H9 (cell line): Measurements from ENCODE around the gene SNX4. TPM values are rescaled to one million over a fixed set of nuclear protein-coding genes. Genes with fewer than 3 reads are reported as not detected.
"Not testable (repeated sequence)": the region's sequence is repeated elsewhere in the genome, so short reads cannot be mapped to it uniquely, and the experiment has no call there.

Experiments used
- DNase-seq: peaks from one replicate; pipeline ENCODE4 v3.0.0-alpha.2; 2017
- H2AFZ ChIP-seq: one replicate; pipeline ENCODE4 v1.6.1; 2013; ENCODE audit warnings: mild to moderate bottlenecking, low read length, control low read depth, moderate library complexity
- H2AK5ac ChIP-seq: 2 replicates; pipeline ENCODE4 v1.6.1; 2013; ENCODE audit warnings: low read length, control low read depth, mixed read lengths; ENCODE audit not compliant: insufficient read length
- H2BK120ac ChIP-seq: one replicate; pipeline ENCODE4 v1.6.1; 2013; ENCODE audit warnings: low read depth, mild to moderate bottlenecking, low read length, control low read depth, inconsistent platforms; ENCODE audit not compliant: poor library complexity, severe bottlenecking
- H2BK12ac ChIP-seq: 2 replicates; pipeline ENCODE4 v1.6.1; 2013; ENCODE audit warnings: low read length, control low read depth, mixed read lengths, low read depth; ENCODE audit not compliant: insufficient read length
- H2BK15ac ChIP-seq: 2 replicates; pipeline ENCODE4 v1.6.1; 2013; ENCODE audit warnings: low read depth, low read length, control low read depth
- H2BK20ac ChIP-seq: one replicate; pipeline ENCODE4 v1.6.1; 2013; ENCODE audit warnings: low read depth, mild to moderate bottlenecking, low read length, control low read depth, inconsistent platforms; ENCODE audit not compliant: poor library complexity, severe bottlenecking
- H2BK5ac ChIP-seq: 2 replicates; pipeline ENCODE4 v1.6.1; 2013; ENCODE audit warnings: low read length, control low read depth, mixed read lengths; ENCODE audit not compliant: insufficient read length
- H3K14ac ChIP-seq: 2 replicates; pipeline ENCODE4 v1.6.1; 2013; ENCODE audit warnings: low read length, control low read depth; ENCODE audit not compliant: insufficient read depth
- H3K18ac ChIP-seq: 2 replicates; pipeline ENCODE4 v1.6.1; 2013; ENCODE audit warnings: low read depth, mild to moderate bottlenecking, mixed read lengths, low read length, control low read depth; ENCODE audit not compliant: insufficient read length
- H3K23ac ChIP-seq: 2 replicates; pipeline ENCODE4 v1.6.1; 2013; ENCODE audit warnings: low read length, control low read depth, mixed read lengths, low read depth; ENCODE audit not compliant: insufficient read length
- H3K23me2 ChIP-seq: 2 replicates; pipeline ENCODE4 v1.6.1; 2013; ENCODE audit warnings: low read depth, mild to moderate bottlenecking, mixed read lengths, low read length, control low read depth; ENCODE audit not compliant: insufficient read length, poor library complexity, severe bottlenecking
- H3K27ac ChIP-seq: 2 replicates; pipeline ENCODE4 v1.5.1; 2013; ENCODE audit warnings: low read length, control low read depth, mixed read lengths, low read depth; ENCODE audit not compliant: insufficient read length
- H3K27me3 ChIP-seq: 2 replicates; pipeline ENCODE4 v1.6.1; 2013; ENCODE audit warnings: low read length, control low read depth, inconsistent platforms; ENCODE audit not compliant: insufficient read depth
- H3K4ac ChIP-seq: 2 replicates; pipeline ENCODE4 v1.6.1; 2013; ENCODE audit warnings: low read depth, mild to moderate bottlenecking, control low read depth, inconsistent platforms, low read length, moderate library complexity
- H3K4me1 ChIP-seq: 2 replicates; pipeline ENCODE4 v1.6.1; 2013; ENCODE audit warnings: low read length, control low read depth, inconsistent platforms; ENCODE audit not compliant: insufficient read depth
- H3K4me2 ChIP-seq: 2 replicates; pipeline ENCODE4 v1.6.1; 2013; ENCODE audit warnings: low read length, control low read depth, mixed read lengths; ENCODE audit not compliant: insufficient read length, insufficient read depth
- H3K56ac ChIP-seq: 2 replicates; pipeline ENCODE4 v1.6.1; 2013; ENCODE audit warnings: low read depth, mild to moderate bottlenecking, mixed read lengths, low read length, control low read depth; ENCODE audit not compliant: insufficient read length
- H3K79me1 ChIP-seq: 2 replicates; pipeline ENCODE4 v1.6.1; 2013; ENCODE audit warnings: low read depth, mild to moderate bottlenecking, moderate library complexity, low read length, control low read depth, inconsistent platforms; ENCODE audit not compliant: insufficient read depth, poor library complexity, severe bottlenecking
- H3K79me2 ChIP-seq: 2 replicates; pipeline ENCODE4 v1.6.1; 2013; ENCODE audit warnings: low read length, control low read depth, inconsistent platforms; ENCODE audit not compliant: insufficient read depth
- H3K9ac ChIP-seq: 2 replicates; pipeline ENCODE4 v1.6.1; 2013; ENCODE audit warnings: low read length, control low read depth, mixed read lengths; ENCODE audit not compliant: insufficient read length; ENCODE audit errors: extremely low read depth
- H3K9me3 ChIP-seq: one replicate; pipeline ENCODE4 v1.6.1; 2013; ENCODE audit warnings: low read depth, low read length, inconsistent platforms; ENCODE audit not compliant: control insufficient read depth
- H3T11ph ChIP-seq: one replicate; pipeline ENCODE4 v1.6.1; 2013; ENCODE audit warnings: mild to moderate bottlenecking, low read length, control low read depth, inconsistent platforms
- H4K20me1 ChIP-seq: one replicate; pipeline ENCODE4 v1.6.1; 2013; ENCODE audit not compliant: control insufficient read depth, insufficient read length, insufficient read depth
- H4K5ac ChIP-seq: 2 replicates; pipeline ENCODE4 v1.6.1; 2013; ENCODE audit warnings: low read depth, mild to moderate bottlenecking, mixed read lengths, low read length, control low read depth; ENCODE audit not compliant: insufficient read length
- H4K8ac ChIP-seq: replicated peaks from 2 replicates; pipeline ENCODE4 v1.6.1; 2013; ENCODE audit warnings: low read length, control low read depth, mixed read lengths, low read depth; ENCODE audit not compliant: insufficient read length
- H4K91ac ChIP-seq: 2 replicates; pipeline ENCODE4 v1.6.1; 2013; ENCODE audit warnings: low read depth, mild to moderate bottlenecking, moderate library complexity, mixed read lengths, low read length, control low read depth; ENCODE audit not compliant: insufficient read length
- H3K27ac Mint-ChIP-seq, 3 experiments: 2 replicates in 2 of 3; 3 replicates in 1 of 3; pipeline ENCODE4 v1.8.0; 2020 to 2021; ENCODE audit warnings: mixed read lengths in 3 of 3, mild to moderate bottlenecking in 1 of 3, moderate library complexity in 1 of 3
- H3K27me3 Mint-ChIP-seq: 2 replicates; pipeline ENCODE4 v1.8.0; 2021; ENCODE audit warnings: low read depth, mild to moderate bottlenecking, moderate library complexity, mixed read lengths
- H3K36me3 Mint-ChIP-seq, 3 experiments: 2 replicates in 2 of 3; 3 replicates in 1 of 3; pipeline ENCODE4 v1.8.0; 2020 to 2021; ENCODE audit warnings: low read depth in 3 of 3, mixed read lengths in 3 of 3; ENCODE audit not compliant: insufficient read depth in 1 of 3
- H3K4me1 Mint-ChIP-seq, 2 experiments: 2 replicates each; pipeline ENCODE4 v1.8.0; 2020; ENCODE audit warnings: mixed read lengths in 2 of 2
- H3K4me3 Mint-ChIP-seq, 2 experiments: 2 replicates in 1 of 2; 3 replicates in 1 of 2; pipeline ENCODE4 v1.8.0; 2020 to 2021; ENCODE audit warnings: mild to moderate bottlenecking in 2 of 2, mixed read lengths in 2 of 2, moderate library complexity in 1 of 2
- H3K9me3 Mint-ChIP-seq, 2 experiments: 2 replicates in 1 of 2; 3 replicates in 1 of 2; pipeline ENCODE4 v1.8.0; 2020; ENCODE audit warnings: mild to moderate bottlenecking in 2 of 2, mixed read lengths in 2 of 2, moderate library complexity in 1 of 2
- CTCF ChIP-seq: fragments of 200-600 bp; sonication (generic); conservative IDR thresholded peaks from 3 replicates; pipeline ENCODE4 v1.8.0; 2021; ENCODE audit warnings: antibody characterized with exemption, mild to moderate bottlenecking
- WGBS: extraction: QIAGEN DNeasy Blood & Tissue Kit; methylation state at CpG from one replicate; pipeline ENCODE4 v1.1.7; 2013; ENCODE audit warnings: missing lambda C conversion rate, low lambda C conversion rate, mixed read lengths; ENCODE audit not compliant: insufficient read length; ENCODE audit errors: extremely low coverage; 5-methylcytosine and 5-hydroxymethylcytosine counted together
- total RNA-seq: library from RNA; stranded (reverse); gene quantifications from 2 replicates; pipeline ENCODE4 v1.2.1, GENCODE V29; 2021

Gene SNX4
- total RNA-seq, 1 experiment from 2014 or later = 29.5 TPM

GRCh38 chr3:125481786-125482185 is 38.2 kb downstream of the SNX4 start:
- Mint-ChIP-seq H3K9me3 (no peaks in the 10 kb centered on the region), H3K27me3 (no peaks in the 10 kb centered on the region), H3K4me1 (peaks cover 3 to 7% of the 10 kb centered on the region in 2 experiments; a peak in 3 of 4 replicates), H3K4me3 (no peak overlapping the region), H3K36me3 (peaks cover under 1 to 20% (median 12%) of the 10 kb centered on the region in 3 experiments; a peak in 6 of 7 replicates), H3K27ac (no peak overlapping the region)
- no peak overlapping the region for H2BK15ac ChIP-seq
- no peak overlapping the region for H2BK5ac ChIP-seq
- no peak overlapping the region for H3K27ac ChIP-seq
- TF ChIP-seq CTCF = no peak
- H3K9ac ChIP-seq = no peak overlapping the region
- no CpG with 5 or more reads among the region's 2 CpGs for whole genome bisulfite sequencing
- H3K23me2 ChIP-seq = no peaks in the 10 kb centered on the region
- H2AK5ac ChIP-seq = no peak overlapping the region
- no peak overlapping the region for H3T11ph ChIP-seq
- no peaks in the 10 kb centered on the region for H3K79me1 ChIP-seq
- H3K4ac ChIP-seq = no peak overlapping the region
- H2AFZ ChIP-seq = no peak overlapping the region
- H2BK120ac ChIP-seq = no peak overlapping the region
- no peak overlapping the region for H3K56ac ChIP-seq
- H4K20me1 ChIP-seq = no peaks in the 10 kb centered on the region
- H3K23ac ChIP-seq = no peak overlapping the region
- no peak for DNase-seq
- H4K5ac ChIP-seq = no peak overlapping the region
- H3K18ac ChIP-seq = no peak overlapping the region
- H3K4me2 ChIP-seq = no peak overlapping the region
- no peak overlapping the region for H4K8ac ChIP-seq
- H2BK20ac ChIP-seq = no peak overlapping the region
- no peak overlapping the region for H2BK12ac ChIP-seq
- no peak overlapping the region for H4K91ac ChIP-seq
- H3K27me3 ChIP-seq = no peaks in the 10 kb centered on the region
- no peaks in the 10 kb centered on the region; the same call in 1 of the 2 replicates for H3K4me1 ChIP-seq
- H3K79me2 ChIP-seq = no peaks in the 10 kb centered on the region
- H3K9me3 ChIP-seq = no peaks in the 10 kb centered on the region
- H3K14ac ChIP-seq = no peak overlapping the region

- H3K27ac ChIP-seq, H2BK12ac ChIP-seq, H3K27ac Mint-ChIP-seq, H3K56ac ChIP-seq, H2AK5ac ChIP-seq, H2AFZ ChIP-seq, H3K79me1 ChIP-seq, H2BK15ac ChIP-seq, H3K4me1 Mint-ChIP-seq, H4K20me1 ChIP-seq, DNase-seq, H3K4me3 Mint-ChIP-seq, H3K14ac ChIP-seq, H3T11ph ChIP-seq, H3K23me2 ChIP-seq, H3K27me3 Mint-ChIP-seq, H2BK5ac ChIP-seq, H3K9me3 ChIP-seq, H3K4ac ChIP-seq, H4K5ac ChIP-seq, H2BK20ac ChIP-seq, H3K79me2 ChIP-seq, H3K9me3 Mint-ChIP-seq, H3K23ac ChIP-seq, H3K4me1 ChIP-seq, H4K8ac ChIP-seq, H3K9ac ChIP-seq, H2BK120ac ChIP-seq, H3K4me2 ChIP-seq, H3K27me3 ChIP-seq, H4K91ac ChIP-seq, H3K18ac ChIP-seq: not testable (repeated sequence)
- H3K36me3 Mint-ChIP-seq = peaks cover 4 to 21% (median 12%) of the 10 kb centered on the region in 3 experiments; a peak in 6 of 7 replicates
- WGBS = no CpG with 5 or more reads among the region's 9 CpGs
These were observed 38.6 kb downstream of the SNX4 start for GRCh38 chr3:125481375-125481759.
